IPS-15b (cell line): Measurements from ENCODE around the gene ZNF667.

ENCODE experiments used
- H3K27me3 ChIP-seq: one replicate; pipeline ENCODE4 v1.6.1; 2013; ENCODE audit warnings: low read length; ENCODE audit not compliant: control insufficient read depth, insufficient read depth
- H3K36me3 ChIP-seq: one replicate; pipeline ENCODE4 v1.6.1; 2013; ENCODE audit warnings: low read length; ENCODE audit not compliant: control insufficient read depth, insufficient read depth
- H3K4me1 ChIP-seq: one replicate; pipeline ENCODE4 v1.6.1; 2013; ENCODE audit warnings: mild to moderate bottlenecking, low read length; ENCODE audit not compliant: control insufficient read depth, insufficient read depth
- H3K4me3 ChIP-seq: one replicate; pipeline ENCODE4 v1.5.1; 2013; ENCODE audit warnings: low read depth, low read length
- H3K9ac ChIP-seq: one replicate; pipeline ENCODE4 v1.6.1; 2013; ENCODE audit warnings: low read depth, mild to moderate bottlenecking, low read length
- H3K9me3 ChIP-seq: one replicate; pipeline ENCODE4 v1.6.1; 2013; ENCODE audit warnings: mild to moderate bottlenecking, low read length; ENCODE audit not compliant: control insufficient read depth, insufficient read depth

Gene ZNF667

GRCh38 chr19:56476651-56477428 lies at the start of gene ZNF667:
Gene ZNF667 (minus strand): TSS chr19:56477345. CDS start chr19:56462370, 14,975 bp downstream.
- Histone ChIP-seq H3K9me3 (peaks cover 31% of the 10 kb centered on the region), H3K9ac (no peak within 1 kb of the TSS), H3K4me1 (no peaks in the 10 kb centered on the region), H3K4me3 (no peak within 1 kb of the TSS), H3K27me3 (no peaks in the 10 kb centered on the region), H3K36me3 (no peaks in the 10 kb centered on the region)

GRCh38 chr19:56525214-56525860 lies 48.2 kb upstream of the ZNF667 start:
- Histone ChIP-seq H3K9ac (no peak overlapping the region), H3K9me3 (peaks cover 29% of the 10 kb centered on the region), H3K4me1 (no peaks in the 10 kb centered on the region), H3K36me3 (no peaks in the 10 kb centered on the region), H3K27me3 (no peaks in the 10 kb centered on the region), H3K4me3 (no peak overlapping the region)

GRCh38 chr19:56508290-56508778 lies 31.2 kb upstream of the ZNF667 start:
- Histone ChIP-seq H3K4me1 (no peaks in the 10 kb centered on the region), H3K36me3 (no peaks in the 10 kb centered on the region), H3K27me3 (no peaks in the 10 kb centered on the region), H3K9me3 (peaks cover 18% of the 10 kb centered on the region), H3K9ac (no peak overlapping the region), H3K4me3 (peak overlapping the region; percentile 16)

- Histone ChIP-seq H3K9ac (no peak within 1 kb of the TSS), H3K9me3 (peaks cover 22% of the 10 kb centered on the region), H3K4me1 (no peaks in the 10 kb centered on the region), H3K36me3 (no peaks in the 10 kb centered on the region), H3K27me3 (no peaks in the 10 kb centered on the region), H3K4me3 (peak within 1 kb of the TSS; percentile 16)
Observed at GRCh38 chr19:56507446-56508289, 30.5 kb upstream of the ZNF667 start, which contains the start of gene ZNF471. Gene ZNF471 (plus strand): TSS chr19:56507855. CDS start chr19:56511572, 3,717 bp downstream.

- Histone ChIP-seq H3K36me3 (no peaks in the 10 kb centered on the region), H3K4me3 (no peak overlapping the region), H3K4me1 (no peaks in the 10 kb centered on the region), H3K27me3 (no peaks in the 10 kb centered on the region), H3K9me3 (peaks cover 30% of the 10 kb centered on the region), H3K9ac (no peak overlapping the region)
Observed at GRCh38 chr19:56504581-56504980, 27.4 kb upstream of the ZNF667 start.

GRCh38 chr19:56491399-56491798 lies 14.3 kb upstream of the ZNF667 start:
- Histone ChIP-seq H3K9me3 (peaks cover 16% of the 10 kb centered on the region), H3K9ac (no peak overlapping the region), H3K4me1 (no peaks in the 10 kb centered on the region), H3K36me3 (no peaks in the 10 kb centered on the region), H3K27me3 (no peaks in the 10 kb centered on the region), H3K4me3 (no peak overlapping the region)

- no peaks in the 10 kb centered on the region for H3K36me3 ChIP-seq
- no peaks in the 10 kb centered on the region for H3K4me1 ChIP-seq
- peaks cover 25% of the 10 kb centered on the region for H3K9me3 ChIP-seq
- no peak overlapping the region for H3K4me3 ChIP-seq
- no peaks in the 10 kb centered on the region for H3K27me3 ChIP-seq
- H3K9ac ChIP-seq: no peak overlapping the region
Observed at GRCh38 chr19:56477429-56478338, 539 bp upstream of the ZNF667 start.

GRCh38 chr19:56476093-56476492 lies 1.1 kb downstream of the ZNF667 start:
- Histone ChIP-seq H3K9me3 (peaks cover 26% of the 10 kb centered on the region), H3K27me3 (no peaks in the 10 kb centered on the region), H3K4me1 (no peaks in the 10 kb centered on the region), H3K36me3 (no peaks in the 10 kb centered on the region), H3K4me3 (no peak overlapping the region), H3K9ac (no peak overlapping the region)

- Histone ChIP-seq H3K27me3 (no peaks in the 10 kb centered on the region), H3K4me1 (no peaks in the 10 kb centered on the region), H3K9ac (no peak overlapping the region), H3K9me3 (peaks cover 25% of the 10 kb centered on the region), H3K4me3 (no peak overlapping the region), H3K36me3 (no peaks in the 10 kb centered on the region)
Observed at GRCh38 chr19:56474308-56474707, 2.8 kb downstream of the ZNF667 start.

- no peaks in the 10 kb centered on the region for H3K36me3 ChIP-seq
- H3K9me3 ChIP-seq: peaks cover 22% of the 10 kb centered on the region
- no peaks in the 10 kb centered on the region for H3K27me3 ChIP-seq
- H3K4me3 ChIP-seq: no peak overlapping the region
- no peak overlapping the region for H3K9ac ChIP-seq
- H3K4me1 ChIP-seq: no peaks in the 10 kb centered on the region
Observed at GRCh38 chr19:56441206-56441792, 35.8 kb downstream of the ZNF667 start.
